ENCODE results near the gene STX1A.
"Not testable (repeated sequence)": the region's sequence is repeated elsewhere in the genome, so short reads cannot be mapped to it uniquely, and the experiment has no call there.

The STX1A gene

DNA sequence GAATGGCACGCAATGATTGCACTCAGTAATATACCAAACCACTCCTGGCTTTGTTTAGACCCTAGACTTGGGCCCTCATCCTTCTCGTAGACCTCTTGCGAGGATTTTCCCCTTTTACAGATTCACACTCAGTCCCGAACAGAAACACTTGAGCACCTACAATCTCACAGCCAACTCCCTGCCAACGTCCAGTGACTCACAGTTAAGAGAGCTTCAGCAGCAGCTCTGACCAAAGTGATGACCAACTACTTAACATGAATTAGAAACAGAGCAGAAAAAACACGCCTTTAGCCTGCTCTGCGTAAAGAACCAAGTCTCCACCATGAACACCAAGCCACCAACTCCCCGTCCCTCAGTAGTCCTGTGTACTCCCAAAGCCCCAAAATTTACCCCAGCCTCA is 38.4 kb downstream of the STX1A start:
- no peak for DNase-seq

- no peak for DNase-seq
These were observed 39.0 kb downstream of the STX1A start for GRCh38 chr7:73680501-73680900.

GRCh38 chr7:73679709-73680108 is 39.8 kb downstream of the STX1A start:
- no peak for DNase-seq

- DNase-seq, result no peak
These were observed 40.6 kb downstream of the STX1A start for GRCh38 chr7:73678862-73679261.

DNA sequence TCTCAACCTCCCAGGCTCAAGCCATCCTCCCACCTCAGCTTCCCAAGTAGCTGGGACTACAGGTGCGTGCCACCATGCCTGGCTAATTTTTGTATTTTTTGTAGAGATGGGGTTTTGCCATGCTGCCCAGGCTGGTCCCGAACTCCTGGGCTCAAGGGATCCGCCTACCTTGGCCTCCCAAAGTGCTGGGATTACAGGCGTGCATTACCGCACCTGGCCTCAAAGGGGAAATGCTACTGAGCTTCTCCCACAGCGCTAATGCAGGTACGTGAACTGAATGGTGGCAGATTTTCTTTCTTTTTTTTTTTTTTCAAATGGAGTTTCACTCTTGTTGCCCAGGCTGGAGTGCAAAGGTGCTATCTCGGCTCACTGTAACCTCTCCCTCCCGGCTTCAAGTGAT is 43.4 kb downstream of the STX1A start:
- not testable (repeated sequence) for DNase-seq

- no peak for DNase-seq
These were observed 44.9 kb downstream of the STX1A start for GRCh38 chr7:73674468-73675124.

DNA sequence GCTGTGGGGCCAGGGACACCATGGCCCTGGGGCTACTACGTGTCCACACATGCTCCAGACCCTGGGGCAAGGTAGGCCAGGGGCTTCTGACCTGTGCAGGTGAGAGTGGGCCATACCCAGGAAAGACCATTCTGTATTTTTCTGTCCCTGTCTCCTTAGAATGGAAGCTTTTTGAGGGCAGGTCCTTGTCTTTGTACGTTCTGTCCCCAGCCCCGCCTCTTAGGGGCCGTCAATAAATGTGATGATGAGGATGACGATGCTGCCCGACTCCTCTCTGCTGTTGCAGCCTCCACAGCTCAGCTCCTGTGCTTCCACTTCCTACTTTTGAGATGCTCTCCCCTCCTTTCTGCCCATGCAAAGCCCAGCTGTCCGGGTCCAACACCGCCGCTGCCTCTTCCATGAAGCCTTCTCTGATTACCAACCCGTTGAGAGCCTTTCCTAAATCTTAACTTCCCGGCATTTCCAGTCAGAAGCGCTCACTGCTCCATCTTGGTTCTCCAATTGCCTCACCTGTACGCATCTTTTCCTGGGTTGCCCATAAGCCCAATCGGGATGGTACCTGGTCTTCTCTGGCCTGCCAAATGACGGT is 47.5 kb downstream of the STX1A start:
- DNase-seq, result no peak

DNA sequence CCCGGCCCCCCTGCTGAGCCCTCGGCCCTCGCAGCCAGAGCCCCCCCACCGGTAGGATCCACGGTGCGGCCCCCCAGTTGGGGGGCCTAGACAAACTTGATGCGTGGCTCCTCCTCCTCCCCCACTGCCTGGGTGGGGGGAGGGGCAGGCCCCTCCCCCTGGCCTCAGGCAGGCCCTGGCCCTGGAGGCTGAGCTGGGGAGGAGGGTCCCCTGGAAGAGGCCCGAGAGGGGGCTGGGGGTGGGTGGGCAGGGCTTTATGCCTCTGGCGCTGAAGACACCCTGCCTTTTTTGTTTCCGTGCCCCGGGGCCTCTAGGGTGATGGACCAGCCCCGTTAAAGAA is 48.2 kb downstream of the STX1A start:
- DNase-seq, result no peak

DNA sequence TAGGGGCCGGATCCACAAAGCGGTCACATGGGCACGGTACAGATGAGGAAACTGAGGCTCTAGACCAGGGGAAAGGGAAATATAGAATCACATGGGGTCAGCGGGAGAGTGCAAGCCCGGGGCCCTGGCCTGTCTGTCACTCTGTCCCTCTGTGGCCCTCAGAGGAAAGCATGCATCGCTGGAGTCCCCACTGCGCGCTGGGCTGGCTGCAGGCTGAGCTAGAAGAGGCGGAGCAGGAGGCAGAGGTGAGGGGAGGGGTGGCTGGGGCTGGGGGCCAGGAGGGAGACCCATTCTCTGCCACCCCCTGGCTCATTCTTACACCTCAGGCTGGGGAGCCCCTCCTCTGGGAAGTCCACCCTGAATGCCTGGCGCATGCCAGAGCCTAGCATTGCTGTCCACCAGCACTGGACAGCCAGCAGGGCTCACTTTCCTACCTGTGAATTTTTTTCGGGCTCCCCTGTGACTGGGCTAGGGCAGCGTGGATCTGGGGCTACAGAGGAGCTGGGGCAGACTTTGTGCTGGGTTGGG is 49.5 kb downstream of the STX1A start:
- no peak for DNase-seq

DNA sequence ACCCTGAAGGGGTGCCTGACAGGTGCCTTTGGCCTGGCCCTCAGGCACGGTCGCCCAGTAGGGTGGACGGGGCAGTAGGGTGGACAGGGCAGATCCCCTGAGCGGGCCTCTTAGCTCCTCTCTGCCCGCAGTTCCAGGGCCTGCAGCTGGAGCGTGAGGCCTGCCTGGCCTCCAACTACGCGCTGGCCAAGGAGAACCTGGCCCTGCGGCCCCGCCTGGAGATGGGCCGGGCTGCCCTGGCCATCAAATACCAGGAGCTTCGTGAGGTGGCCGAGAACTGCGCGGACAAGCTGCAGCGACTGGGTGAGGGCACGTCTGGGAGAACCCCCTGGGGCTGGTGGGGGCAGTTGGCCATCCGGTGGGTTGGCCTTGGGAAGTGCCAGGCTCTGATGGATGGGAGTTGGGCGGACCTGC is 50.2 kb downstream of the STX1A start:
- no peak for DNase-seq

- DNase-seq, result no peak
These were observed 50.6 kb downstream of the STX1A start for GRCh38 chr7:73668886-73669230.

DNA sequence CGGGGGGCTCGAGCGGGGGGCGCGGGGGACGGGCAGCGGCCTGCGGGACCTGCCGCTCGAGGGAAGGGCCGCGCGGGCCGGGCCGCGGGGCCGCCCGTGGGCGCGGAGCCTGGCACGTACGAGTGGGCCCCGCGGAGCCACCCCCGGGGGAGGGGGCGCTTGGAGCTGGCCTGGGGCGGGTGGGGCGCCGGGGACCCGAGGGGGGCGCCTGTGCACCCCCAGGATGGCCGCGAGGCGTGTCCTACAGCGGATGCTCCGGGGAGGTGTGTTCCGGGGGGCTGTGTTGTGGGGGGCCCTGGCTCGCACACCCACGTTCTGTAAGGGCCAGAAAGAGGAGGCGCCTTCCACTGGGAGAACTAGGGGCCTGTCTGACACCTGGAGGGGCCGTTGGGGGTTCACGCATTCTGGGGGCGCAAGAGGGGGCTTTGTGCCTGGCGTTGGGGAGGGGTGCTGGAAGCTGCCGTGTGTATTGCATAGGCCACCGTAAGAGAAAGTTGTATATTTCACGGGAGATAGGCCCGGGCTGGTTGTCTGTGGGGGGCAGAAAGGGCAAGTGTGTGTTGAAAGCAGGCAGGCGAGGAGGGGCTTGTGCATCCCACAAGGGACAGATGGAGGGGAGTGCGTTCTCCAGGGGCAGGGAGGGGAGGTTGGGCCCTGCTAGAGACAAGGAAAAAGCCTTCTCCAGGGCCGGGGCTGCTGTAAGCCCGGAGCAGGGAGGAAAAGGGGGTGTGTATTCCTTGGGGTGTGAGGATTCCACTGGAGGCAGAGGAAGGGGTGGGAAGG is 51.2 kb downstream of the STX1A start:
- DNase-seq, result peak; percentile 57

DNA sequence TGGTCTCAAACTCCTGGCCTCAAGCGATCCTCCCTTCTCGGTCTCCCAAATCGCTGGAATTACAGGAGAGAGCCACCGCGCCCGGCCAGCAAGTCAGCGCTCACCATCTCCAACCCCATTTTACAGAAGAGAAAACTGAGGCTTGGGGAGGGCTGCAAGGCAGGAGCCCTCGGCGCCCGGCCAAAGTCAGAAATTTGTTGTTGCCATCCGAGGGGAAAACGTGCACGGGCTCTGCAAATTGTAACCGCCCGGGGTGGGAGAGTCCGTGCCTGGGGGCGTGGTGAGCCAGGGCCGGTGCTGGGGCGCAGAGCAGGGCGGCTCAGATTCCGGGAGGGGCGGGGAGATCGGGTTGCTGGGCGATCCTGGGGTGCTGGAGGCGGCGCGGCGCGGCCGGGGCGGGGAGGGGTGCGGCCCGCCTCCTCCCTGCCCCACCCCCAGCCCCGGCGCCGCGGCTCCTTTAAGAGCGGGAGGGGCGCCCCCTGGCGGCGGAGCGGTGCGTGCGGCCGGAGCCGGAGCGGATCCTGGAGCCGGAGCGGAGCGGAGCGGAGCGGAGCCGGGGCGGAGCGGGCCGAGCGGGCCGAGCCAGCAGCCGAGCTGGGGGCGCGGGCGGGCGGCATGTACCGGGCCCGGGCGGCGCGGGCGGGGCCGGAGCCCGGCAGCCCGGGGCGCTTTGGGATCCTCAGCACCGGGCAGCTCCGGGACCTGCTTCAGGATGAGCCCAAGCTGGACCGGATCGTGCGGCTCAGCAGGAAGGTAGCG is 51.9 kb downstream of the STX1A start, which contains the start of gene VPS37D:
Gene VPS37D, plus strand, starts transcription at position 488 of the 759 bp plus-strand sequence. Its CDS starts 128 bp downstream, at position 616.
- peak; percentile 82 for DNase-seq

GRCh38 chr7:73663033-73663432 is 56.4 kb downstream of the STX1A start:
- DNase-seq, result no peak

GRCh38 chr7:73660594-73660993 is 58.9 kb downstream of the STX1A start:
- DNase-seq, result not testable (repeated sequence)

DNA sequence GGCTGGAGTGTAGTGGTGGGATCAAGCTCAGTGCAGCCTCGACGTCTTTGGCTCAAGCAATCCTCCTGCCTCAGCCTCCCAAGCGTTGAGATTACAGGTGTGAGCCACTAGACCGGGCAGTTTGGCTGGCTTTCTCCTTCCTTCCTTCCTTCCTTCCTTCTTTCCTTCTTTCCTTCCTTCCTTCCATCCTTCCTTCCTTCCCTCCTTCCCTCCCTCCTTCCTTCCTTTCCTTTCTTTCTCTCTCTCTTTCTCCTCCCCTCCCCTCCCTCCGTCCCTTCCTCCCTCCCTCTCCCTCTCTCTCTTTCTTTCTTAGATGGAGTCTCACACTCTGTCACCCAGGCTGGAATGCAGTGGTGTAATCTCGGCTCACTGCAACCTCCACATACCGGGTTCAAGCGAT is 59.5 kb downstream of the STX1A start:
- no peak for DNase-seq

DNA sequence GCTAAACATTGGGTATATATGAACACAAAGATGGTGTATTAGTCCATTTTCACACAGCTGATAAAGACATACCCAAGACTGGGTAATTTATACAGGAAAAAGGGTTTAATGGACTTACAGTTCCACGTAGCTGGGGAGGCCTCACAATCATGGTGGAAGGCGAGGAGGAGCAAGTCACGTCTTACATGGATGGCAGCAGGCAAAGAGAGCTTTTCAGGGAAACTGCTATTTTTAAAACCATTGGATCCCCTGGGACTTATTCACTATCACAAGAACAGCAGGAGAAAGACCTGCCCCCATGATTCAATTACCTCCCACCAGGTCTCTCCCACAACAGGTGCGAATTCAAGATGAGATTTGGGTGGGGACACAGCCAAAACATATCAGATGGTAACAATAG is 64.2 kb downstream of the STX1A start:
- not testable (repeated sequence) for DNase-seq

DNA sequence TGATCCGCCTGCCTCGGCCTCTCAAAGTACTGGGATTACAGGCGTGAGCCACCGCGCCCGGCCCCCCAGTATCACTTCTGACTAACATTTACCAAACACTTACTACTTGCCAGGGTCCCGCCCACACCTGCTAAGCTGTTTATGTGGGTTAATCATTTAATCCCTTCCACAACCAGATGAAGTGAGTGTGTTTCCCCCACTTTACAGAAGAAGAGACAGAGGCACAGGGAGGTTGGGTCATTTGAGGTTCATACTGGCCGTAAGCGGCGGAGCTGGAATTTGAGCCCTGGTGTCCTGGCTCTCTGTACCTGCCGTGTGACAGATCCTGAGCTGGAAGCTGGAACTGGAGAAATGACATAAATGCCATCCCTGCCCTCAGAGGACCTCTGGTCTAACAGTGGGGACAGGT is 66.9 kb downstream of the STX1A start:
- DNase-seq, result no peak

GRCh38 chr7:73650524-73650923 is 68.9 kb downstream of the STX1A start:
- no peak for DNase-seq

DNA sequence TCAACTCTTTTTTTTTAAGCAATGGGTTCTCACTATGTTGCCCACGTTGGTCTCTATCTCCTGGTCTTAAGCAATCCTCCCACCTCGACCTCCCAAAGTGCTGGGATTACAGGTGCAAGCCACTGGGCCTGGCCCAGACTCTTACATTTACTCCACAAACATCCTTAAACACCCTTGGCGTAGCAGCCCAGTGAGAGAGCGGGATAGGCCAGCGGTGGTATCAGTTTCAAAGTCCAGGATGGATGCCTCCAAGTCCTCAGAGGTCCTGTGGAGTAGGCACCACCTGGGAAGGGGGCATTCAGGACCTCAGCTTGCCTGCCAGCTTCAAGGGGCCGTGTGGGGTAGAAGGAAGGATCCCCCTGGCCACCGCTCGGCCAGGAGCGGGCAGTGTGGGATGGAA is 69.9 kb downstream of the STX1A start:
- no peak for DNase-seq

All from DMS 273 treated with DMSO at 0.1 percent for 48 hours (cell line).